H1 (cell line): ENCODE measurements around the gene ZNF672. TPM values are rescaled to one million over a fixed set of nuclear protein-coding genes. Genes with fewer than 3 reads are reported as not detected.

ENCODE experiments used
- BCL11A ChIP-seq, 2 experiments: IDR thresholded peaks; one replicate each; pipeline ENCODE4 v1.6.1; 2011; ENCODE audit warnings: low read depth in 2 of 2, low read length in 2 of 2, mild to moderate bottlenecking in 2 of 2
- CTCF ChIP-seq, 3 experiments: IDR thresholded peaks; 1 replicate in 2 of 3; 2 replicates in 1 of 3; pipeline versions ENCODE4 v1.5.1 to v1.6.1; 2011; ENCODE audit warnings: low read length in 3 of 3, mild to moderate bottlenecking in 3 of 3, inconsistent platforms in 2 of 3, low read depth in 1 of 3, moderate library complexity in 1 of 3; ENCODE audit not compliant: insufficient read depth in 1 of 3; ENCODE audit errors: control extremely low read depth in 1 of 3
- HDAC2 ChIP-seq, 2 experiments: fragments of 300-600 bp in 1 of 2; sonication (generic) in 1 of 2; IDR thresholded peaks; 2 replicates each; pipeline ENCODE4 v1.6.1; 2011 to 2012; ENCODE audit warnings: low read depth in 2 of 2, low read length in 2 of 2, mild to moderate bottlenecking in 2 of 2, moderate library complexity in 2 of 2, borderline replicate concordance in 1 of 2, inconsistent platforms in 1 of 2
- KDM4A ChIP-seq: IDR thresholded peaks from one replicate; pipeline ENCODE4 v1.7.1; 2012; ENCODE audit warnings: low read depth, mild to moderate bottlenecking, moderate library complexity, low read length, inconsistent platforms; ENCODE audit not compliant: severe bottlenecking
- NRF1 ChIP-seq: IDR thresholded peaks from 2 replicates; pipeline ENCODE4 v1.6.1; 2011; ENCODE audit warnings: mild to moderate bottlenecking, low read depth, low read length, improper control_type of control experiment
- POLR2AphosphoS5 ChIP-seq: IDR thresholded peaks from 2 replicates; pipeline ENCODE4 v1.6.1; 2011; ENCODE audit warnings: low read depth, low read length
- SP2 ChIP-seq: IDR thresholded peaks from 2 replicates; pipeline ENCODE4 v1.6.1; 2012; ENCODE audit warnings: mild to moderate bottlenecking, low read length, inconsistent platforms
- polyA plus RNA-seq, 7 experiments: library from polyadenylated mRNA; depleted of rRNA in 3 of 7; stranded (reverse) in 5 of 7; unstranded in 2 of 7; fragments of >200 nt in 5 of 7; fragments of 200-250 nt in 2 of 7; gene quantifications; 1 replicate in 5 of 7; 2 replicates in 1 of 7; 4 replicates in 1 of 7; pipeline versions ENCODE4 v1.2.1 to v1.2.3, GENCODE V29; 2011 to 2013; ENCODE audit warnings: missing spikeins in 2 of 7, mixed read lengths in 2 of 7
- total RNA-seq: library from RNA; stranded (reverse); fragmentation: NEBNext Ultra II Directional; extraction: Animal tissue kit (Norgen Biotek cat#: 25700); gene quantifications from 2 replicates; pipeline ENCODE4 v1.2.1, GENCODE V29; 2021

Gene ZNF672
- total and polyA plus RNA-seq, 2 of the 8 experiments (the other 6 are each of a cell fraction or from before 2014, with no cell fraction given) = 30.7 to 40.4 TPM

DNA sequence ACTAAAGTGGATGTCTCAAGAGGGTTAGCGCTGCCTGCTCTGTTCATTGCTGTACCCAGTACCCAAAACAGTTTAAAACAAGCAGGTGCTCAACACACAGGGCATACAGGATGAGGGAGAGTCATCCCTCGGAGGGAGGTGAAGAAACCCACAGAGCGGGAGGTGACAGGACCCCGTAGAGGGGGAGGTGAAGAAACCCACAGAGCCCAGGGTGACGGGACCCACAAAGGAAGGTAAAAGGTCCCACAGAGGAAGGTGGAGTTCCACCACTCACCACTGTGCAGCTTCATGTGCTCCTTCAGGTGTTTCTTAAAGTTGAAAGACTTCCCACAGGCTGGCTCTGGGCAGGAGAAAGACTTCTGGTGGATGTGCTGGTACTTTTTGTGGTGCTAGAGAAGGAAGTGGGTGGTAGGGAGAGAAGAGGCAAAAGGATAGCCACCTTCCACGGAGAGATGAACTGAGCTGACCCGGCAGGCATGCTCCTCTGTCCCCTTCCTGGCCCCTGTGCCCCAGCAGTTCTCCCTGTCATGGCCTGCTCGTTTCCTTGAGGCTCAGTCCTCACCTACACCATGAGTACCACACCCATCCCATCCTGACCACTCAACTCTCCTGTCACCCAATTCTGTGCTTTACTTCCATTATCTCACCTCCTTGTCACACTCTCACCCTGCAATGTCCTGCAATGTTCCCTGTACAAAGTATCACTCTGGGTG is 15.8 kb downstream of the ZNF672 start (continued):
- TF ChIP-seq CTCF (IDR thresholded peaks at IDR 0.05; ENCODE audit: control extremely low read depth in 1 of 3, insufficient read depth in 1 of 3, low read depth in 1 of 3, low read length in 3 of 3) (no peak), KDM4A (no peak), POLR2AphosphoS5 (no peak), HDAC2 (IDR thresholded peaks at IDR 0.05; ENCODE audit: borderline replicate concordance in 1 of 2, low read depth in 2 of 2, low read length in 2 of 2) (no peak), NRF1 (no peak), BCL11A (IDR thresholded peaks at IDR 0.05; ENCODE audit: low read depth in 2 of 2, low read length in 2 of 2) (no peak), SP2 (no peak)
